ENCODE measurements around the gene GPC6. TPM values are rescaled to one million over a fixed set of nuclear protein-coding genes. Genes with fewer than 3 reads are reported as not detected.

GPC6 gene
- total RNA-seq, 6 donors from 2014 or later: 1.3 to 7.3 (median 3.4) TPM

GRCh38 chr13:93577105-93577504 is 350.5 kb downstream of the GPC6 start:
- H3K27me3 ChIP-seq: no peaks in the 10 kb centered on the region
- TF ChIP-seq POLR2AphosphoS5 (IDR thresholded peaks at IDR 0.05) (no peak), POLR2A (IDR thresholded peaks at IDR 0.05) (no peak), EP300 (IDR thresholded peaks at IDR 0.05) (no peak), CTCF (IDR thresholded peaks at IDR 0.05) (no peak)
- H3K4me3 ChIP-seq: no peak overlapping the region
- no peaks in the 10 kb centered on the region for H3K4me1 ChIP-seq
- ATAC-seq (ENCODE audit: low FRiP score in 2 of 2) (no peak), DNase-seq (no peak)
- 72 to 81% methylated on average over 2 of the region's 2 CpGs for WGBS, 2 donors
- no peaks in the 10 kb centered on the region for H3K36me3 ChIP-seq
- H3K27ac ChIP-seq: no peak overlapping the region
- no peaks in the 10 kb centered on the region for H3K9me3 ChIP-seq

DNA sequence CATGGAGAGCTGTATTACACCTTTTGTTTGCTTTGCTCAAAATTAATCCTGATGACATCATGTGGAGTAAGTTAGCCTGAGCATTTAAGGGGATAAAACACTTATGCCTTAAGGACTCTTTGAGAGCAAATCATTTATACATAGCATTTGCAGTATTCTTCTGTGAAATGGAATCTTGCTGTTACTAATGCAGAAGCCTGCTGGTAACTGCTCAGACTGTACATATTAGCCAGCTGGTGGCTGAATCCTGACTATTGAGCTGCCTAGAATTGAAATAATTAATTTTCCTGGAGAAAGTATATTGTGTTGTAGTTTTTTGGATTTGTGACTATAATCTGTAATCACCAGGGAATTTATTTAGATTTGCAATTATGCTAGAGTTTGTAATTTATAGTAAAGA is 363.2 kb downstream of the GPC6 start:
- H3K27me3 ChIP-seq: no peaks in the 10 kb centered on the region
- H3K4me1 ChIP-seq: no peaks in the 10 kb centered on the region
- TF ChIP-seq EP300 (IDR thresholded peaks at IDR 0.05): no peak
- TF ChIP-seq POLR2A (IDR thresholded peaks at IDR 0.05): no peak
- TF ChIP-seq POLR2AphosphoS5 (IDR thresholded peaks at IDR 0.05): no peak
- TF ChIP-seq CTCF (IDR thresholded peaks at IDR 0.05): no peak
- H3K36me3 ChIP-seq: no peaks in the 10 kb centered on the region
- H3K4me3 ChIP-seq: no peak overlapping the region
- ATAC-seq (ENCODE audit: low FRiP score in 2 of 2) (no peak), DNase-seq (no peak)
- no peak overlapping the region for H3K27ac ChIP-seq
- H3K9me3 ChIP-seq: no peaks in the 10 kb centered on the region

- ATAC-seq (ENCODE audit: low FRiP score in 2 of 2): peak in 1 of 2 donors; percentile 79
- Histone ChIP-seq H3K27ac (no peak overlapping the region), H3K9me3 (no peaks in the 10 kb centered on the region), H3K36me3 (no peaks in the 10 kb centered on the region), H3K4me3 (no peak overlapping the region), H3K4me1 (no peaks in the 10 kb centered on the region), H3K27me3 (no peaks in the 10 kb centered on the region)
- TF ChIP-seq CTCF (IDR thresholded peaks at IDR 0.05): no peak
- no peak for TF ChIP-seq EP300 (IDR thresholded peaks at IDR 0.05)
- TF ChIP-seq POLR2A (IDR thresholded peaks at IDR 0.05): no peak
- TF ChIP-seq POLR2AphosphoS5 (IDR thresholded peaks at IDR 0.05): no peak
- DNase-seq: no peak
- 67 to 70% methylated on average over 2 of the region's 2 CpGs for WGBS, 2 donors
Observed at GRCh38 chr13:93603043-93603442, 376.4 kb downstream of the GPC6 start.

GRCh38 chr13:93614776-93615175 is 388.2 kb downstream of the GPC6 start:
- no peak overlapping the region for H3K27ac ChIP-seq

More at GRCh38 chr13:93614776-93615175, 388.2 kb downstream of the GPC6 start:
- DNase-seq (no peak), ATAC-seq (ENCODE audit: low FRiP score in 2 of 2) (no peak)
- H3K27me3 ChIP-seq: no peaks in the 10 kb centered on the region
- H3K4me1 ChIP-seq: no peaks in the 10 kb centered on the region
- TF ChIP-seq CTCF (IDR thresholded peaks at IDR 0.05) (no peak), POLR2AphosphoS5 (IDR thresholded peaks at IDR 0.05) (no peak), EP300 (IDR thresholded peaks at IDR 0.05) (no peak), POLR2A (IDR thresholded peaks at IDR 0.05) (no peak)
- WGBS, 2 donors: 74 to 92% methylated on average over 1 of the region's 1 CpG
- no peaks in the 10 kb centered on the region for H3K9me3 ChIP-seq
- no peaks in the 10 kb centered on the region for H3K36me3 ChIP-seq
- H3K4me3 ChIP-seq: no peak overlapping the region
